ENCODE measurements around the gene GPR156.

GRCh38 chr3:120119846-120120510 lies 165.0 kb downstream of the GPR156 start:
- TF ChIP-seq MAX (IDR thresholded peaks at IDR 0.05) = no peak
- TF ChIP-seq, protein P1, sequence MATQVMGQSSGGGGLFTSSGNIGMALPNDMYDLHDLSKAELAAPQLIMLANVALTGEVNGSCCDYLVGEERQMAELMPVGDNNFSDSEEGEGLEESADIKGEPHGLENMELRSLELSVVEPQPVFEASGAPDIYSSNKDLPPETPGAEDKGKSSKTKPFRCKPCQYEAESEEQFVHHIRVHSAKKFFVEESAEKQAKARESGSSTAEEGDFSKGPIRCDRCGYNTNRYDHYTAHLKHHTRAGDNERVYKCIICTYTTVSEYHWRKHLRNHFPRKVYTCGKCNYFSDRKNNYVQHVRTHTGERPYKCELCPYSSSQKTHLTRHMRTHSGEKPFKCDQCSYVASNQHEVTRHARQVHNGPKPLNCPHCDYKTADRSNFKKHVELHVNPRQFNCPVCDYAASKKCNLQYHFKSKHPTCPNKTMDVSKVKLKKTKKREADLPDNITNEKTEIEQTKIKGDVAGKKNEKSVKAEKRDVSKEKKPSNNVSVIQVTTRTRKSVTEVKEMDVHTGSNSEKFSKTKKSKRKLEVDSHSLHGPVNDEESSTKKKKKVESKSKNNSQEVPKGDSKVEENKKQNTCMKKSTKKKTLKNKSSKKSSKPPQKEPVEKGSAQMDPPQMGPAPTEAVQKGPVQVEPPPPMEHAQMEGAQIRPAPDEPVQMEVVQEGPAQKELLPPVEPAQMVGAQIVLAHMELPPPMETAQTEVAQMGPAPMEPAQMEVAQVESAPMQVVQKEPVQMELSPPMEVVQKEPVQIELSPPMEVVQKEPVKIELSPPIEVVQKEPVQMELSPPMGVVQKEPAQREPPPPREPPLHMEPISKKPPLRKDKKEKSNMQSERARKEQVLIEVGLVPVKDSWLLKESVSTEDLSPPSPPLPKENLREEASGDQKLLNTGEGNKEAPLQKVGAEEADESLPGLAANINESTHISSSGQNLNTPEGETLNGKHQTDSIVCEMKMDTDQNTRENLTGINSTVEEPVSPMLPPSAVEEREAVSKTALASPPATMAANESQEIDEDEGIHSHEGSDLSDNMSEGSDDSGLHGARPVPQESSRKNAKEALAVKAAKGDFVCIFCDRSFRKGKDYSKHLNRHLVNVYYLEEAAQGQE (IDR thresholded peaks at IDR 0.05; ENCODE audit: low read depth) = no peak
